Mesenchymal stem cell (in vitro differentiated cells and primary cell): Measurements from ENCODE around the gene MOB3B.

Source experiments
- DNase-seq: peaks from one replicate; pipeline ENCODE4 v3.0.0-alpha.2; 2013
- H2AFZ ChIP-seq: one replicate; pipeline ENCODE4 v1.6.1; 2013; ENCODE audit warnings: low read depth, mild to moderate bottlenecking, control low read depth, inconsistent platforms, low read length, moderate library complexity
- H2AK5ac ChIP-seq: 2 replicates; pipeline ENCODE4 v1.6.1; 2013; ENCODE audit warnings: low read length, moderate library complexity, mild to moderate bottlenecking, inconsistent platforms; ENCODE audit not compliant: severe bottlenecking
- H2BK120ac ChIP-seq: one replicate; pipeline ENCODE4 v1.6.1; 2013; ENCODE audit warnings: low read depth, mild to moderate bottlenecking, inconsistent platforms, low read length, moderate library complexity
- H2BK12ac ChIP-seq, 2 experiments: one replicate each; pipeline ENCODE4 v1.6.1; 2013; ENCODE audit warnings: inconsistent platforms in 2 of 2, low read length in 2 of 2, mild to moderate bottlenecking in 2 of 2, moderate library complexity in 2 of 2, control low read depth in 1 of 2
- H2BK15ac ChIP-seq: one replicate; pipeline ENCODE4 v1.6.1; 2013; ENCODE audit warnings: mild to moderate bottlenecking, low read depth, inconsistent platforms; ENCODE audit not compliant: poor library complexity, severe bottlenecking
- H2BK5ac ChIP-seq: 2 replicates; pipeline ENCODE4 v1.6.1; 2013; ENCODE audit warnings: low read depth, mild to moderate bottlenecking, low read length, control low read depth, inconsistent platforms; ENCODE audit not compliant: poor library complexity, severe bottlenecking
- H3K14ac ChIP-seq, 2 experiments: one replicate each; pipeline ENCODE4 v1.6.1; 2013; ENCODE audit warnings: inconsistent platforms in 2 of 2, low read length in 2 of 2, control low read depth in 1 of 2, mild to moderate bottlenecking in 1 of 2, moderate library complexity in 1 of 2
- H3K18ac ChIP-seq, 2 experiments: one replicate each; pipeline ENCODE4 v1.6.1; 2013; ENCODE audit warnings: inconsistent platforms in 2 of 2, low read length in 2 of 2, control low read depth in 1 of 2, low read depth in 1 of 2, mild to moderate bottlenecking in 1 of 2
- H3K23ac ChIP-seq, 2 experiments: one replicate each; pipeline ENCODE4 v1.6.1; 2013; ENCODE audit warnings: inconsistent platforms in 2 of 2, low read length in 2 of 2, mild to moderate bottlenecking in 2 of 2, moderate library complexity in 2 of 2, control low read depth in 1 of 2
- H3K27ac ChIP-seq: 2 replicates; pipeline ENCODE4 v1.5.1; 2013; ENCODE audit warnings: mild to moderate bottlenecking, moderate library complexity, low read length, control low read depth, inconsistent platforms; ENCODE audit not compliant: poor library complexity, severe bottlenecking
- H3K27me3 ChIP-seq, 2 experiments: 2 replicates each; pipeline versions ENCODE4 v1.6.1 to v1.7.0; 2013; ENCODE audit warnings: low read length in 2 of 2, mild to moderate bottlenecking in 2 of 2, moderate library complexity in 2 of 2, control low read depth in 1 of 2, inconsistent platforms in 1 of 2; ENCODE audit not compliant: control insufficient read depth in 1 of 2, insufficient read depth in 1 of 2
- H3K36me3 ChIP-seq, 2 experiments: 2 replicates each; pipeline versions ENCODE4 v1.6.1 to v1.7.0; 2013; ENCODE audit warnings: low read length in 2 of 2, control low read depth in 1 of 2, inconsistent platforms in 1 of 2, low read depth in 1 of 2, mild to moderate bottlenecking in 1 of 2; ENCODE audit not compliant: insufficient read depth in 2 of 2, control insufficient read depth in 1 of 2
- H3K4ac ChIP-seq, 2 experiments: one replicate each; pipeline ENCODE4 v1.6.1; 2013; ENCODE audit warnings: inconsistent platforms in 2 of 2, low read length in 2 of 2, mild to moderate bottlenecking in 2 of 2, moderate library complexity in 2 of 2, control low read depth in 1 of 2, low read depth in 1 of 2
- H3K4me1 ChIP-seq: 2 replicates; pipeline ENCODE4 v1.6.1; 2013; ENCODE audit warnings: low read depth, low read length, control low read depth; ENCODE audit not compliant: control insufficient read depth, insufficient read depth
- H3K4me2 ChIP-seq: 2 replicates; pipeline ENCODE4 v1.6.1; 2013; ENCODE audit warnings: low read length, mild to moderate bottlenecking, inconsistent platforms; ENCODE audit not compliant: poor library complexity, severe bottlenecking
- H3K4me3 ChIP-seq, 2 experiments: 2 replicates each; pipeline versions ENCODE4 v1.5.1 to v1.7.0; 2013; ENCODE audit warnings: low read length in 2 of 2, mild to moderate bottlenecking in 2 of 2, control low read depth in 1 of 2, low read depth in 1 of 2; ENCODE audit not compliant: insufficient read depth in 1 of 2
- H3K79me1 ChIP-seq: replicated peaks from 2 replicates; pipeline ENCODE4 v1.6.1; 2013; ENCODE audit warnings: mild to moderate bottlenecking, control low read depth, low read length, inconsistent platforms; ENCODE audit not compliant: poor library complexity, severe bottlenecking
- H3K9ac ChIP-seq: 2 replicates; pipeline ENCODE4 v1.7.0; 2013; ENCODE audit warnings: mild to moderate bottlenecking, low read length, moderate library complexity
- H3K9me3 ChIP-seq: 2 replicates; pipeline ENCODE4 v1.7.0; 2013; ENCODE audit warnings: mild to moderate bottlenecking, low read length; ENCODE audit not compliant: control insufficient read depth
- H4K8ac ChIP-seq: one replicate; pipeline ENCODE4 v1.6.1; 2013; ENCODE audit warnings: inconsistent platforms, mild to moderate bottlenecking, low read length, moderate library complexity
- H4K91ac ChIP-seq: one replicate; pipeline ENCODE4 v1.6.1; 2013; ENCODE audit warnings: mild to moderate bottlenecking, low read length, inconsistent platforms
- WGBS: methylation state at CpG from one replicate; pipeline ENCODE4 v1.1.7; 2013; ENCODE audit warnings: mixed read lengths; 5-methylcytosine and 5-hydroxymethylcytosine counted together

The MOB3B gene

GRCh38 chr9:27561685-27562084 lies 32.1 kb upstream of the MOB3B start:
- Histone ChIP-seq H3K14ac (no peak overlapping the region), H3K4me2 (no peak overlapping the region), H2BK120ac (no peak overlapping the region), H3K9me3 (no peaks in the 10 kb centered on the region), H3K79me1 (no peaks in the 10 kb centered on the region), H3K4me3 (no peak overlapping the region), H3K9ac (no peak overlapping the region), H3K23ac (no peak overlapping the region), H3K18ac (no peak overlapping the region), H3K36me3 (peaks cover 0 to 50% of the 10 kb centered on the region in 2 experiments), H4K8ac (no peak overlapping the region), H2BK15ac (no peak overlapping the region), H3K27me3 (no peaks in the 10 kb centered on the region), H3K27ac (no peak overlapping the region), H4K91ac (no peak overlapping the region), H2BK5ac (no peak overlapping the region), H2BK12ac (no peak overlapping the region), H2AK5ac (no peak overlapping the region), H3K4me1 (no peaks in the 10 kb centered on the region), H2AFZ (no peak overlapping the region), H3K4ac (no peak overlapping the region)
- WGBS: 100% methylated on average over 3 of the region's 3 CpGs
- no peak for DNase-seq

DNA sequence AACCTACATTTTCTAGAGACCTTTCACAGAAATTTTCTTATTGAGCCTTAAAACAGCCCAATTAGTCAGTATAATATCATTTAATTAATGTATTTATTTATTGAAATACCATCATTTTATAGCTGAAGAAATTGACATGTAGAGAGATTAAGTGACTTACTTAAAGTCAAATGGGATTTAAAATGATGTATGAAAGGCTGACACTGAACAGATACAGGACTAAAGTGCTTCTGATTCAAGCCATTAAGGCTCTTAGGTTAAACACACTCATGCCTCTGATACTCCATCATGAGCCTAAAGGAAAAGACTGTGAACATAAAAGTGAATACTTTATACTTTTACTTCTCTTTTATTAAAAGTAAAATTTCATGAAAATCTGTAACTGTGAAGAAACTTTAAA lies 30.8 kb upstream of the MOB3B start:
- H3K14ac ChIP-seq: no peak overlapping the region
- H2BK15ac ChIP-seq: no peak overlapping the region
- no peak overlapping the region for H3K9ac ChIP-seq
- no peak overlapping the region for H2BK5ac ChIP-seq
- H3K79me1 ChIP-seq: no peaks in the 10 kb centered on the region
- H3K4me3 ChIP-seq: no peak overlapping the region
- no peak overlapping the region for H2AK5ac ChIP-seq
- H3K27me3 ChIP-seq: no peaks in the 10 kb centered on the region
- no peak overlapping the region for H2BK120ac ChIP-seq
- no peak overlapping the region for H4K91ac ChIP-seq
- H3K4me1 ChIP-seq: no peaks in the 10 kb centered on the region
- H2BK12ac ChIP-seq: no peak overlapping the region
- H3K23ac ChIP-seq: no peak overlapping the region
- no peaks in the 10 kb centered on the region for H3K9me3 ChIP-seq
- no peak overlapping the region for H3K18ac ChIP-seq
- H3K27ac ChIP-seq: no peak overlapping the region
- H3K36me3 ChIP-seq: peaks cover 0 to 56% of the 10 kb centered on the region in 2 experiments
- H4K8ac ChIP-seq: no peak overlapping the region
- no peak overlapping the region for H3K4ac ChIP-seq
- H2AFZ ChIP-seq: no peak overlapping the region
- no peak overlapping the region for H3K4me2 ChIP-seq
- DNase-seq: no peak

DNA sequence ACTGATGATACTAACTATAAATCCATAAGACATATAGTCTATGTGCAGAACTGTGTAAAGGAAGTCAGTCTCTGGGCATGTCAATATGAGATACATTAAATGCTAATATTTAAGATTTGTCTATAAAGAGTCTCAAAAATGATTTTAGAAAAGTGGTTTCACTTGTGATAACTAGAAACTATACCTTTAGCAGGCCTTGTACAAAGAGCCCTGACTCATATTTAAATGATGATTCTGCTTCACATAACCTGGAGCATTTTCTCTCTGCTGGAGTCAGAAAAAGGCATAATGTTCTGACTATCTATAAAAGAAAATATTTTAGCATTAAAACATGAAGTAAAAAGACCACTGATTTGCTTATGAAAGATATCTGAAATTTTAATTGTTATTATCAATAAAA lies 28.7 kb upstream of the MOB3B start:
- H2BK5ac ChIP-seq: no peak overlapping the region
- no peak overlapping the region for H3K27ac ChIP-seq
- DNase-seq: no peak
- no peak overlapping the region for H3K4me3 ChIP-seq
- H3K4ac ChIP-seq: no peak overlapping the region
- no peaks in the 10 kb centered on the region for H3K79me1 ChIP-seq
- H3K4me1 ChIP-seq: no peaks in the 10 kb centered on the region
- H4K8ac ChIP-seq: no peak overlapping the region
- H2AK5ac ChIP-seq: no peak overlapping the region
- no peak overlapping the region for H2BK120ac ChIP-seq
- H3K36me3 ChIP-seq: peaks cover 0 to 58% of the 10 kb centered on the region in 2 experiments
- H3K9ac ChIP-seq: no peak overlapping the region
- no peak overlapping the region for H2BK12ac ChIP-seq
- no peak overlapping the region for H3K14ac ChIP-seq
- H4K91ac ChIP-seq: no peak overlapping the region
- H3K9me3 ChIP-seq: no peaks in the 10 kb centered on the region
- no peak overlapping the region for H3K4me2 ChIP-seq
- no peak overlapping the region for H2AFZ ChIP-seq
- H3K27me3 ChIP-seq: no peaks in the 10 kb centered on the region
- H3K18ac ChIP-seq: no peak overlapping the region
- no peak overlapping the region for H2BK15ac ChIP-seq
- H3K23ac ChIP-seq: no peak overlapping the region

- no peak overlapping the region for H2BK5ac ChIP-seq
- no peaks in the 10 kb centered on the region for H3K9me3 ChIP-seq
- no peak overlapping the region for H2BK15ac ChIP-seq
- no peaks in the 10 kb centered on the region for H3K27me3 ChIP-seq
- no peak overlapping the region for H4K8ac ChIP-seq
- peaks cover 0 to 54% of the 10 kb centered on the region in 2 experiments for H3K36me3 ChIP-seq
- H3K4me3 ChIP-seq: no peak overlapping the region
- H2BK12ac ChIP-seq: no peak overlapping the region
- H3K79me1 ChIP-seq: no peaks in the 10 kb centered on the region
- H3K9ac ChIP-seq: no peak overlapping the region
- 93% methylated on average over 5 of the region's 8 CpGs for WGBS
- no peak overlapping the region for H3K18ac ChIP-seq
- H3K4ac ChIP-seq: no peak overlapping the region
- no peaks in the 10 kb centered on the region for H3K4me1 ChIP-seq
- no peak overlapping the region for H3K14ac ChIP-seq
- no peak overlapping the region for H3K27ac ChIP-seq
- no peak overlapping the region for H2AFZ ChIP-seq
- H3K23ac ChIP-seq: no peak overlapping the region
- no peak overlapping the region for H2BK120ac ChIP-seq
- no peak overlapping the region for H4K91ac ChIP-seq
- DNase-seq: no peak
- no peak overlapping the region for H3K4me2 ChIP-seq
- no peak overlapping the region for H2AK5ac ChIP-seq
Observed at GRCh38 chr9:27556470-27556869, 26.9 kb upstream of the MOB3B start.
